Gastrocnemius medialis (tissue), 4 donors: ENCODE measurements around the gene GPR45. TPM values are rescaled to one million over a fixed set of nuclear protein-coding genes. Genes with fewer than 3 reads are reported as not detected.

Experiments
- ATAC-seq, 2 donors: fragments of 150-250 bp; one replicate each; pipeline ENCODE4 v1.9.1; 2016
- DNase-seq, 2 donors: peaks; one replicate each; pipeline ENCODE4 v3.0.0-alpha.2; 2019
- H3K27ac ChIP-seq, 4 donors: fragments of 200-600 bp; sonication (generic); 1 replicate in 1 of 4; 2 replicates in 3 of 4; pipeline ENCODE4 v1.5.1; 2016 to 2018; ENCODE audit warnings: mild to moderate bottlenecking in 2 of 4, moderate library complexity in 1 of 4
- H3K27me3 ChIP-seq, 3 donors: fragments of 200-600 bp; sonication (generic) in 2 of 3; 1 replicate in 1 of 3; 2 replicates in 2 of 3; pipeline versions ENCODE4 v1.5.1 to v1.6.0; 2016 to 2019; ENCODE audit warnings: mild to moderate bottlenecking in 1 of 3, moderate library complexity in 1 of 3
- H3K36me3 ChIP-seq, 2 donors: fragments of 200-600 bp; sonication (generic) in 1 of 2; one replicate each; pipeline ENCODE4 v1.5.1; 2017 to 2018
- H3K4me1 ChIP-seq, 2 donors: fragments of 200-600 bp; sonication (generic) in 1 of 2; one replicate each; pipeline ENCODE4 v1.5.1; 2016 to 2017; ENCODE audit warnings: mild to moderate bottlenecking in 2 of 2
- H3K4me3 ChIP-seq, 4 donors: fragments of 200-600 bp; sonication (generic) in 3 of 4; 1 replicate in 1 of 4; 2 replicates in 3 of 4; pipeline ENCODE4 v1.5.1; 2016 to 2019; ENCODE audit warnings: mild to moderate bottlenecking in 2 of 4
- H3K9me3 ChIP-seq, 3 donors: fragments of 200-600 bp; sonication (generic) in 2 of 3; 1 replicate in 1 of 3; 2 replicates in 2 of 3; pipeline ENCODE4 v1.5.1; 2016 to 2019
- CTCF ChIP-seq, 5 experiments: fragments of 450-650 bp in 3 of 5; fragments of 200-600 bp in 2 of 5; sonication (generic) in 2 of 5; IDR thresholded peaks in 4 of 5; conservative IDR thresholded peaks in 1 of 5; 1 replicate in 4 of 5; 2 replicates in 1 of 5; pipeline ENCODE4 v1.5.1; 2016 to 2019; ENCODE audit warnings: antibody characterized with exemption in 5 of 5, mild to moderate bottlenecking in 3 of 5, moderate library complexity in 3 of 5
- POLR2A ChIP-seq, 2 donors: fragments of 450-650 bp; IDR thresholded peaks; one replicate each; pipeline ENCODE4 v1.6.1; 2017; ENCODE audit warnings: antibody characterized with exemption in 2 of 2, mild to moderate bottlenecking in 2 of 2, moderate library complexity in 2 of 2
- in situ Hi-C, 4 donors: fragments of 200-750 bp; cut with MboI; loops; one replicate each; pipeline versions ENCODE4 v1.15.0 to v1.8.0; 2017; ENCODE audit warnings: low sequenced_read_pairs in 4 of 4
- intact Hi-C: fragments of 100-400 bp; cut with DNase I; formaldehyde crosslinking; loops from one replicate; pipeline ENCODE4 v1.15.1; 2023; ENCODE audit warnings: low total_unique reads
- total RNA-seq, 4 donors: library from RNA; depleted of rRNA; stranded (reverse); fragments of >200 nt; gene quantifications; one replicate each; pipeline versions ENCODE4 v1.1.0 to v1.2.3, GENCODE V29; 2016

The GPR45 gene
- total RNA-seq, 4 donors from 2014 or later = not detected

- ATAC-seq (no peak), DNase-seq (no peak)
- Histone ChIP-seq H3K4me1 (no peaks in the 10 kb centered on the region), H3K36me3 (peaks cover 0 to 41% of the 10 kb centered on the region in 2 donors), H3K4me3 (no peak overlapping the region), H3K27me3 (no peaks in the 10 kb centered on the region), H3K9me3 (no peaks in the 10 kb centered on the region), H3K27ac (no peak overlapping the region)
- intact Hi-C loops = no loop called here
- in situ Hi-C loops = no loop called here
- TF ChIP-seq CTCF (IDR thresholded peaks at IDR 0.05 in 4 of 5, conservative IDR thresholded peaks at IDR 0.05 in 1 of 5) (no peak), POLR2A (IDR thresholded peaks at IDR 0.05) (no peak)
Measured at GRCh38 chr2:105288133-105288532, 46.6 kb downstream of the GPR45 start.

- Histone ChIP-seq H3K36me3 (peaks cover 0 to 41% of the 10 kb centered on the region in 2 donors), H3K9me3 (no peaks in the 10 kb centered on the region), H3K4me3 (no peak overlapping the region), H3K4me1 (no peaks in the 10 kb centered on the region), H3K27me3 (no peaks in the 10 kb centered on the region), H3K27ac (no peak overlapping the region)
- DNase-seq = no peak
- intact Hi-C loops (no loop called here), in situ Hi-C loops (no loop called here)
- TF ChIP-seq CTCF (IDR thresholded peaks at IDR 0.05 in 4 of 5, conservative IDR thresholded peaks at IDR 0.05 in 1 of 5) (no peak), POLR2A (IDR thresholded peaks at IDR 0.05) (no peak)
- no peak for ATAC-seq
Measured at GRCh38 chr2:105290981-105291660, 49.6 kb downstream of the GPR45 start.

GRCh38 chr2:105291981-105292380 lies 50.4 kb downstream of the GPR45 start:
- DNase-seq (no peak), ATAC-seq (no peak)
- Histone ChIP-seq H3K4me1 (no peaks in the 10 kb centered on the region), H3K4me3 (no peak overlapping the region), H3K36me3 (peaks cover 0 to 48% of the 10 kb centered on the region in 2 donors), H3K27ac (no peak overlapping the region), H3K27me3 (no peaks in the 10 kb centered on the region), H3K9me3 (no peaks in the 10 kb centered on the region)
- intact Hi-C loops (no loop called here), in situ Hi-C loops (no loop called here)
- TF ChIP-seq CTCF (IDR thresholded peaks at IDR 0.05 in 4 of 5, conservative IDR thresholded peaks at IDR 0.05 in 1 of 5) = no peak
- no peak for TF ChIP-seq POLR2A (IDR thresholded peaks at IDR 0.05)

Other genes with a start within 250 kb of the GPR45 start
- 10 to 100 TPM; 34.9 to 79.5 (median 38.6) TPM for gene MRPS9, start 203.7 kb upstream of the GPR45 start, total RNA-seq
- 10 to 100 TPM; 19.7 to 28.9 (median 20.3) TPM for gene TGFBRAP1, start 88.0 kb downstream of the GPR45 start, total RNA-seq
- 10 to 100 TPM; 12.8 to 26.7 (median 18.6) TPM for gene C2orf49, start 95.8 kb downstream of the GPR45 start, total RNA-seq
- gene FHL2, start 157.3 kb downstream of the GPR45 start, total RNA-seq = 10 to 100 TPM; 14.9 to 31.8 (median 21.4) TPM